KMS-11 (cell line): ENCODE measurements around the gene STRA6.

Experiments
- H2AFZ ChIP-seq: fragments of 200-600 bp; sonication (generic); 2 replicates; pipeline ENCODE4 v1.6.1; 2016; ENCODE audit warnings: antibody characterized with exemption, mixed run types, low read depth
- H3K27ac ChIP-seq: fragments of 200-600 bp; sonication (generic); 2 replicates; pipeline ENCODE4 v1.6.1; 2016; ENCODE audit warnings: mild to moderate bottlenecking, mixed run types
- H3K27me3 ChIP-seq: fragments of 200-600 bp; sonication (generic); 2 replicates; pipeline ENCODE4 v1.6.1; 2017; ENCODE audit warnings: mild to moderate bottlenecking, low read depth, mixed run types, moderate library complexity; ENCODE audit not compliant: insufficient read depth
- H3K36me3 ChIP-seq: fragments of 200-600 bp; sonication (generic); 2 replicates; pipeline ENCODE4 v1.6.1; 2017; ENCODE audit warnings: mild to moderate bottlenecking, mixed run types; ENCODE audit not compliant: insufficient read depth
- H3K4me1 ChIP-seq: fragments of 200-600 bp; sonication (generic); 2 replicates; pipeline ENCODE4 v1.6.1; 2016; ENCODE audit warnings: mild to moderate bottlenecking, low read depth, mixed run types; ENCODE audit not compliant: poor library complexity, severe bottlenecking
- H3K4me2 ChIP-seq: fragments of 200-600 bp; sonication (generic); 2 replicates; pipeline ENCODE4 v1.7.0; 2016; ENCODE audit warnings: mild to moderate bottlenecking, mixed run types
- H3K4me3 ChIP-seq: fragments of 200-600 bp; sonication (generic); IDR thresholded peaks from 2 replicates; pipeline ENCODE4 v1.6.1; 2017; ENCODE audit warnings: low read depth, low read length, mixed read lengths; ENCODE audit not compliant: insufficient read depth
- H3K79me2 ChIP-seq: fragments of 200-600 bp; sonication (generic); 2 replicates; pipeline ENCODE4 v1.6.1; 2016; ENCODE audit warnings: low read depth, mixed run types; ENCODE audit not compliant: insufficient read depth
- H3K9ac ChIP-seq: fragments of 200-600 bp; sonication (generic); 2 replicates; pipeline ENCODE4 v1.6.1; 2016; ENCODE audit warnings: mild to moderate bottlenecking, mixed run types
- H4K20me1 ChIP-seq: fragments of 200-600 bp; sonication (generic); 2 replicates; pipeline ENCODE4 v1.6.1; 2016; ENCODE audit warnings: mild to moderate bottlenecking, mixed run types; ENCODE audit not compliant: insufficient read depth
- TF ChIP-seq, protein P1 (sequence below): fragments of 200-600 bp; sonication (generic); conservative IDR thresholded peaks from 2 replicates; pipeline ENCODE4 v1.6.1; 2017; ENCODE audit warnings: low read depth, mild to moderate bottlenecking, antibody characterized with exemption, low read length, moderate library complexity, mixed read lengths

The STRA6 gene

DNA sequence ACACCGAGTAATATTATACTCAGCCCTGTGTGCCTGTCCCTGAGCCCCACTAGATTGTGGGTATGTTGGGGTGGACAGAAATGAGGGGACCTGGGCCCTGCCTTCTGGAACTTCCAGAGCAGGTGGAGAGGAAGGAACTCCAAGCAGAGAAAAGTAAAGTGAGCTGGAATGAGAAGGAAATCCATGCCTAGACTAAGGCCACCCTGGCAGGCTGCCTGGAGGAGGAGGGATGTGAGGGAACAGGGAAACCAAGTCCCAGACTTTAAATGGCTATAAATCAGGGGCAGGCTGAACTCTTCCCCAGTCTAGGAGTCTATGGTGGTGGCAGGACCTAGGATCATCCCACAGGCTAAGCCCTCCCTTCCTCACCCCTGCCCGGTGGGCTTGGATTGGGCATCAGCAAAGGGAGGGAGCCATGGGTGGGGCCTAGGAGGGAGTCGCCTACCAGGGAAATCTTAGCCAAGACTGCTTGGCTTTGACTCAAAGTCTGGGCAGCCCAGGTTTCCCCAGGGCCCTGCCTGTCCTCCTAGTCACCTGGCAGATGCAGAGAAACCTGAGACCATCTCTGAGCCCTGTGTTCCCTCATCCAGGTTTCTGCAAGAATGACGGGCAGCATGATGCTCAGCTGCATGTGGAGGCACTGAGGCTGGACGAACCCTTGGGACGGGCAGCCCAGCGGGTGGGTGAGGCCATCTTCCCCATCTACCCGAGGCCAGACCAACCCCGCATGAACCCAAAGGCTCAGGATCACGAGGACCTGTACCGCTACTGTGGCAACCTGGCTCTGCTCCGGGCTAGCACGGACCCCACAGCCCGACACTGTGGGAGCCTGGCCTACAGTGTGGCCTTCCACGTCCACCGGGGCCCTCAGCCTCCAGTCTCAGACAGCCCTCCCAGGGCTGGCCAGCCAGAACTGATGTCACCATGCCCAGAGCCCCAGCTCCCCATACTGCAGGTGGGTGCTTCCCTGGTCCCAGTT lies 15.6 kb upstream of the STRA6 start:
- Histone ChIP-seq H3K9ac (no peak overlapping the region), H3K27me3 (peaks cover 79% of the 10 kb centered on the region), H3K79me2 (no peaks in the 10 kb centered on the region), H3K27ac (no peak overlapping the region), H2AFZ (no peak overlapping the region), H3K4me2 (no peak overlapping the region), H3K36me3 (no peaks in the 10 kb centered on the region), H3K4me3 (no peak overlapping the region), H3K4me1 (no peaks in the 10 kb centered on the region), H4K20me1 (no peaks in the 10 kb centered on the region)
- TF ChIP-seq, protein P1, sequence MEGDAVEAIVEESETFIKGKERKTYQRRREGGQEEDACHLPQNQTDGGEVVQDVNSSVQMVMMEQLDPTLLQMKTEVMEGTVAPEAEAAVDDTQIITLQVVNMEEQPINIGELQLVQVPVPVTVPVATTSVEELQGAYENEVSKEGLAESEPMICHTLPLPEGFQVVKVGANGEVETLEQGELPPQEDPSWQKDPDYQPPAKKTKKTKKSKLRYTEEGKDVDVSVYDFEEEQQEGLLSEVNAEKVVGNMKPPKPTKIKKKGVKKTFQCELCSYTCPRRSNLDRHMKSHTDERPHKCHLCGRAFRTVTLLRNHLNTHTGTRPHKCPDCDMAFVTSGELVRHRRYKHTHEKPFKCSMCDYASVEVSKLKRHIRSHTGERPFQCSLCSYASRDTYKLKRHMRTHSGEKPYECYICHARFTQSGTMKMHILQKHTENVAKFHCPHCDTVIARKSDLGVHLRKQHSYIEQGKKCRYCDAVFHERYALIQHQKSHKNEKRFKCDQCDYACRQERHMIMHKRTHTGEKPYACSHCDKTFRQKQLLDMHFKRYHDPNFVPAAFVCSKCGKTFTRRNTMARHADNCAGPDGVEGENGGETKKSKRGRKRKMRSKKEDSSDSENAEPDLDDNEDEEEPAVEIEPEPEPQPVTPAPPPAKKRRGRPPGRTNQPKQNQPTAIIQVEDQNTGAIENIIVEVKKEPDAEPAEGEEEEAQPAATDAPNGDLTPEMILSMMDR = no peak

DNA sequence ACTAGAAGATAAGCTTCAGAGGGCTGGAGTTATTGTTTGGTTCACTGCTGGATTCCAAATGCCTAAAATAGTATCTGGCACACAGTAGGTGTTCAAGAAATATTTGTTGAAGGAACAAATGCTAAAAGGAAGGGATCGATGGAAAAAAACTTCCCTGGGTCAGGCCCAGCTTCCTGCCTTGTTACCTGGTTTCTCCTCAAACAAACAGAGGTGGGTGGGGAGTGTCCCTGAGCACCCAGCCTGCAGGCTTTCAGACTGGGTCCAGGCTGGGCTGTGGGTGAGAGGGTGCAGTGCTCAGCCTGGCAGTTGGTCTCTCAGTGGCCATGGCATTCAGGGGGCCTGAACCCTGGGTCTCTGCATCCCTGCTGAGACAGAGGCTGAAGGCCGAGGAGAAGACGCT lies 14.4 kb upstream of the STRA6 start:
- no peaks in the 10 kb centered on the region for H3K79me2 ChIP-seq
- TF ChIP-seq, protein P1 = no peak
- peaks cover 79% of the 10 kb centered on the region for H3K27me3 ChIP-seq
- no peaks in the 10 kb centered on the region for H4K20me1 ChIP-seq
- H2AFZ ChIP-seq = no peak overlapping the region
- H3K36me3 ChIP-seq = no peaks in the 10 kb centered on the region
- no peak overlapping the region for H3K27ac ChIP-seq
- H3K4me3 ChIP-seq = no peak overlapping the region
- H3K9ac ChIP-seq = no peak overlapping the region
- no peak overlapping the region for H3K4me2 ChIP-seq
- H3K4me1 ChIP-seq = no peaks in the 10 kb centered on the region

DNA sequence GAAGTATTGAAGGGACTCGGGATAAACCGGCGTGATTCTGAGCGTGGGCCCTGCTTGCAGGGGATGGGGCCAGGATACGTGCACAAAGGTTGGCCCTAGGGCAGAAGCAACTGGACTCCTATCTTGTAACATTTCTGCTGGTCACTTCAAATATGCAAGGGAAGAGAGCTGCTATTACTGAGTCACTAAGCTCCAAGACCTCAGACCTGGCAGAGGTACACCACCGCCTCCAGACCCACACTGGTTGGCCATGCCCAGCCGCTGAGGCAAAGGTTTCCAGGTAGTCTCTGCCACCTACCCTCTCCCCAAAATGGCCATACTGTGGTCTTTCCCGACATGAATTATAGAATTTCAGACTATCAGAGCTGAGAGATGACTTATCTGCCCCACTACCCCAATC lies 13.4 kb upstream of the STRA6 start:
- TF ChIP-seq, protein P1 = no peak
- Histone ChIP-seq H3K4me3 (no peak overlapping the region), H2AFZ (no peak overlapping the region), H3K27me3 (peaks cover 73% of the 10 kb centered on the region), H3K36me3 (no peaks in the 10 kb centered on the region), H3K4me1 (no peaks in the 10 kb centered on the region), H3K27ac (no peak overlapping the region), H3K9ac (no peak overlapping the region), H4K20me1 (no peaks in the 10 kb centered on the region), H3K79me2 (no peaks in the 10 kb centered on the region), H3K4me2 (no peak overlapping the region)

DNA sequence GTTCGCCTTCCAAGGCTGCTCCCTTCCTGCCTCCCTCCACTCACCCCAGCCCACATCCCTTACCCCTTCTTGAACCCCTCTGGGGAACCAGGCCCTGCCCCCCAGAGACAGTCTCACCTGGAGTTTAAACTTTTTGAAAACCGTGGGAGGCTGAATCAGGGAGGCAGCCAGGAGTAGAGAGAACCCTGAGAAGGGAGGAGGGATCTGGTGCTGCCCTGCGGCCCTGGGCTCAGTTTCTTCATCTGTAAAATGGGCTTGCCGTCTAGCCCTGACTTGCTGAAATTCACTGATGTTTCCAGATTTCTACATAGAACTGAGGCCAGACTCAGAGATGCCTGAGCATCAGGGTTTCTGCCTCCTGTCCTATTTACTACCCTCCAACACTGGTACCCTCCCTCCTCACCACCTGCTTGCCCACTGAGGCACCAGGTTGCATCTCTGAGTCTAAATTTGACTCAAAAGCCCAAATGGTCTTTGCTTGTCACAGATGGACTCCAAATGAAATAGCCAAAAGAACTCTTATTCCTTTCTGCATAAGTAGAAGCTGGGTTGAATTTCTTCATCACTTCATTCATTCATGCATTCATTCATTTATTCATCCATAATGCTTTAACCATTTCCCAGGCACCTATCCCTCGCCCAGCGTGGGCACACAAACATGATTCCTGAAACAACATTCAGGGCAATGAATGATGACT lies 11.9 kb upstream of the STRA6 start:
- TF ChIP-seq, protein P1 = no peak
- H3K79me2 ChIP-seq = no peaks in the 10 kb centered on the region
- H2AFZ ChIP-seq = no peak overlapping the region
- no peak overlapping the region for H3K27ac ChIP-seq
- H3K4me1 ChIP-seq = no peaks in the 10 kb centered on the region
- H3K36me3 ChIP-seq = no peaks in the 10 kb centered on the region
- H3K4me3 ChIP-seq = no peak overlapping the region
- H3K4me2 ChIP-seq = no peak overlapping the region
- no peak overlapping the region for H3K9ac ChIP-seq
- no peaks in the 10 kb centered on the region for H4K20me1 ChIP-seq
- peaks cover 71% of the 10 kb centered on the region for H3K27me3 ChIP-seq
